GM21423 (cell line): ENCODE results near the gene SPEG.

Experiments
- ATAC-seq: cut with Tn5 transposase; IDR thresholded peaks from one replicate; pipeline ENCODE4 v1.9.1; 2021; ENCODE audit warnings: mild to moderate bottlenecking, moderate library complexity; ENCODE audit not compliant: unreplicated experiment

The SPEG gene

GRCh38 chr2:219475278-219475677, 40.6 kb downstream of the SPEG start:
- ATAC-seq: no peak

- peak; percentile 56 for ATAC-seq
These were observed 41.3 kb downstream of the SPEG start for GRCh38 chr2:219475697-219476651.

GRCh38 chr2:219476652-219477151, 42.1 kb downstream of the SPEG start:
- no peak for ATAC-seq

GRCh38 chr2:219477179-219477578, 42.5 kb downstream of the SPEG start:
- ATAC-seq: no peak

GRCh38 chr2:219477815-219478214, 43.2 kb downstream of the SPEG start:
- no peak for ATAC-seq

- no peak for ATAC-seq
These were observed 44.3 kb downstream of the SPEG start for GRCh38 chr2:219478916-219479315.

- no peak for ATAC-seq
These were observed 45.4 kb downstream of the SPEG start for GRCh38 chr2:219480004-219480403.

- no peak for ATAC-seq
These were observed 48.2 kb downstream of the SPEG start for GRCh38 chr2:219482674-219483405.

GRCh38 chr2:219483451-219484342, 49.1 kb downstream of the SPEG start:
- ATAC-seq: no peak

- no peak for ATAC-seq
These were observed 49.9 kb downstream of the SPEG start for GRCh38 chr2:219484343-219485200.

- no peak for ATAC-seq
These were observed 50.5 kb downstream of the SPEG start for GRCh38 chr2:219485201-219485580.

- no peak for ATAC-seq
These were observed 51.8 kb downstream of the SPEG start for GRCh38 chr2:219486380-219486959.

GRCh38 chr2:219488149-219488843, 53.7 kb downstream of the SPEG start:
- no peak for ATAC-seq

- no peak for ATAC-seq
These were observed 54.2 kb downstream of the SPEG start for GRCh38 chr2:219488844-219489194.

GRCh38 chr2:219489315-219489714, 54.7 kb downstream of the SPEG start:
- ATAC-seq: no peak

- ATAC-seq: no peak
These were observed 55.5 kb downstream of the SPEG start for GRCh38 chr2:219490186-219490585.

- no peak for ATAC-seq
These were observed 56.0 kb downstream of the SPEG start for GRCh38 chr2:219490600-219491130.

GRCh38 chr2:219491278-219491963, 56.8 kb downstream of the SPEG start:
- ATAC-seq: no peak
